Hepatic stellate cell (primary cell): ENCODE results near the gene MOB3B.

Experiments
- DNase-seq: peaks from one replicate; pipeline ENCODE4 v3.0.0; 2011; ENCODE audit warnings: low spot score

The MOB3B gene

DNA sequence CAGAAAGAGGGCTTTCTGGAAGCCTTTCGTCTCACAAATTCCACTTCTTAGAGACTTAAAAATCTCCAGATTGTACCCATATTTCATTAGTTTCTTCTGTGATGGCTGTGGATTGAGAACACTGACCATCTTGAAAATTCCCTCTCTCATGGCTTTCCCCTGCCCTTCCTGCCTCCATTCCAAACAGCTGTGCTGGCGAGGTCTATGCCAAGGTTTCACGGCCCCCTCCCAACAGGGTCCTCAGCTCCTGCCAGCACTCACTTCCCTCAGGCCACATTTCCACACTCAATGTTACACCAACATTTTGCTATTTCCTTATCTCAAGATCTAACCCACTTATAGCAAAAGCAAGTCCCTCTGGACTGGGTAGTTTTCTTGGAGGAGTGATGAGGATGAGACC lies 192.4 kb downstream of the MOB3B start:
- DNase-seq = no peak

DNA sequence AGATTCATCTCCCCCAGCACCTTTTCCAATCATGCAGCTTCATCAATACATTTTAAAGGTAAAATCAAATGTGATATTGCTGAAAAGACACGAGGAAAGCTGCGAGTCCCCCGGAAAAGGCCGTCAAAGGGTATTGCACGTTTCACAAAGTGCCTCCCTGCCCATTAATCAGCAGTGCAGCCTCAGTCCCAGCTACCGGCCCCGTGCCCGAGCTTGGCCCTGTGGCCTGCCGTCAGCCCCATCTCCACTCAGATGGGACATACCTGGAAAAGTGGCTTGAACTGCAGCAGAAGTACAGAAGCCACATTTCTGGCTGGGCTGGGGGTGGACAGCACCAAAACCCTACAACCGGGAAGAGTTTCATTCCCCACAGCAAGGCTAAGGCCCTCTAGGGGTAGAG lies 192.8 kb downstream of the MOB3B start:
- no peak for DNase-seq

- DNase-seq = no peak
Observed at GRCh38 chr9:27336126-27336525, 193.5 kb downstream of the MOB3B start.

DNA sequence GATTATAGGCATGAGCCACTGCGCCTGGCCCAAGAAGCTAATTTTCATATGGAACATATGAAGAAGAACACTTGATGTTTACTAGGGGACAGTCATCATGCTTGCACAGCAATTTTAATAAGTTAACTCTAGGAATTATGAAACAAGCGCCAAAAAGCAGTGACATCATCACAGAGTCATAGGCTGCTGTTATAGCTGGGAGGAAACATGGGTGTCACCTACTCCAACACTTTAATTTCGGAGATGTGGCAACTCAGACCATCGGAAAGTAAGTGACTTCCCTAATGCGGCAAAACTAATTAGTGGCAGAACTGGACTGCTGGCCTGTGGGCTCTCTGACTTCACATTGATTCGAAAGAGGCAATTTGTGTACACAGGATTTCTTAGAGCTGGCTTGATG lies 194.5 kb downstream of the MOB3B start:
- DNase-seq = no peak

GRCh38 chr9:27333241-27334052 lies 196.2 kb downstream of the MOB3B start:
- DNase-seq = peak; percentile 72

GRCh38 chr9:27331393-27331792 lies 198.2 kb downstream of the MOB3B start:
- DNase-seq = no peak

DNA sequence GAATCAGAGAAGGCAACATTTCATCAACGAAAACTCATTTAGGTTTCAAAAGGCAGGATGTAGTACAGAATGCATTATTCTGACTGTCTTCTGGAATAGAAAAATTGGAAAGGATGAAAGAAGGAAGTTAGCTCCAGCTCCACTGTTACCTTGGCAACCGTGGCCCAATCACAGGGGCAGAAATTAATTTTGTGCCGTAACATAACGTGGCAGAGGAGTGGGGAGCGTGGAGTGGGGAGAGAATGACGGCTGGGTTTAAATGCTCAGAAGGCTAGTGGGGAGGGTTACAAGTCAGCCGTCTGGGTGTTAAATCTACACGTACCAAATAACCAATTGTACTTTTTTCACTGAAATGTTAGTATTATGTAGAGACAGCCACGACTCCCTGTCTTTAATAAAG lies 200.3 kb downstream of the MOB3B start:
- no peak for DNase-seq

DNA sequence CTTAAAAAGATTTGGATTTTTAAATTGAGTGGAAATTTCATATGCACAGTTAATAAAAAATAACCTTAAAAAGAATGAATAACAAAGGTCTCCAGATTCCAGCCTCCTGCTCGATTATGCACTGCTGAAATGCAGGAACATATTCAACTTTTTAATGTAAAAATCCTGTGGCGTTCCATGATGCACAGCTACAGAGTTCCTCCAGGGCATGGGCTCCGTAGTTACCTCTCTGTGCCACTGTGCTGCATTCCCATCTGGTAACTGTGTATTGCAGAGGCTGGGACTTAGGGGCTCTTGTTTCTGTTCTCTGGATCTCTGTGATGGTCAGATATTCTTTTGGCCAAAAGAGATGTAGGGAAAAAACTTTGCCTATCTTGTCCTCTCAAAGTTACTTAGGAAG lies 201.1 kb downstream of the MOB3B start:
- no peak for DNase-seq

- no peak for DNase-seq
Observed at GRCh38 chr9:27311184-27311583, 218.4 kb downstream of the MOB3B start.

GRCh38 chr9:27310582-27310981 lies 219.0 kb downstream of the MOB3B start:
- DNase-seq = no peak

DNA sequence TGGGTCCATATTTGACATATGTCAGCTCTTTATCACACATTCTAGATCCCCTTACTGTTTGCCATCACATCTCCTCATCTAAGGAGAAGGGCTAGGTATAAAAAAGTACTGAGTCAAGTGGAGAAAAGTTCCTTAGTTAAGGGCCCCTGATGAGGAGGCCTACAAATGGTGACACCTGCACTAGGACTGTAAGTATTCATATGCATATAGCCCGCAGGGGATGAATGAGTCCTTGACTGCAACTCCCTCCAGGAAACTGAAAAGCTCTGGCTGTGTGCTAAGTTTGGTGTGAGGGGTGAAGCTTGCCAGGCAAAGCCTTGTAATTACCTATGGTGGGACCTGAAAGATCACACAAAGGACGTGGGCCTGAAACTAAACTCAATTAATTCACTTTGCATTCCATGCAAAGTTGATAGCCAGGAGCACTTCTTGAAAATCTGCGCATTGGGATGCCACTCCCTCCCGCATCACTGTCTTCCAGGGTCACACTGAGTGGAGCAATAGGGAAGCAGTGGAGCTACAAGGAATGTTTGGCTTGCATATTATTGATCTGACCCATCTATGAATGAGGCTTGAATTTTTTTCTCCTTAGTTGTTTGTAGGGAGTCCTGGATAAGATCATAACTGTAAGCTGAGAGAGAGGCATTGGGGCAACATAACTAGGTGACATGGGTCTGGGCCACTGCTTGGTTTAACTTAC lies 220.8 kb downstream of the MOB3B start:
- no peak for DNase-seq

- no peak for DNase-seq
Observed at GRCh38 chr9:27304521-27304920, 225.1 kb downstream of the MOB3B start.

GRCh38 chr9:27303219-27303618 lies 226.4 kb downstream of the MOB3B start:
- DNase-seq = peak; percentile 35

GRCh38 chr9:27297050-27297449 lies 232.6 kb downstream of the MOB3B start, which contains the start of gene EQTN:
EQTN (minus strand) TSS chr9:27297150; CDS start chr9:27297055, 95 bp downstream.
- DNase-seq = no peak

GRCh38 chr9:27293996-27294395 lies 235.6 kb downstream of the MOB3B start:
- DNase-seq = no peak

- DNase-seq = no peak
Observed at GRCh38 chr9:27292659-27293405, 236.8 kb downstream of the MOB3B start.

GRCh38 chr9:27291292-27291691 lies 238.3 kb downstream of the MOB3B start:
- DNase-seq = no peak

GRCh38 chr9:27282269-27282668 lies 247.3 kb downstream of the MOB3B start:
- DNase-seq = no peak

DNA sequence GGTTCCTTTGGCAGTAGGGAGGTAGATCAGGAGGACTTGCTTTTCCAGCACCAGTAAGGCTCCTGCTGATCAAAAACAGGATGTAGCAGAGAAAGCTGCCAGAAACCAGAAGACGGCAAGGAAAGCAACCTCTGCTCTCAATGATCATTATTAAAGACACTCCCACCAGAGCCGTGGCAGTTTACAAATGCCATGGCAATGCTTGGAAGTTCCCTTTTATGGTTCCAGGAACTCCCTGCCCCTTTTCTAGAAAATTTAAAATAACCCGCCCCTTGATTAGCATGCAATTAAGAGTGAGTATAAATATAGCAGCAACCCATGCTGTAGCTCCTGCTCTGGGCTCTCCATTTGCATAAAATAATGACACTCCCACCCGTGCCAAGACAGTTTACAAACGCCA lies 248.8 kb downstream of the MOB3B start:
- DNase-seq = no peak

DNA sequence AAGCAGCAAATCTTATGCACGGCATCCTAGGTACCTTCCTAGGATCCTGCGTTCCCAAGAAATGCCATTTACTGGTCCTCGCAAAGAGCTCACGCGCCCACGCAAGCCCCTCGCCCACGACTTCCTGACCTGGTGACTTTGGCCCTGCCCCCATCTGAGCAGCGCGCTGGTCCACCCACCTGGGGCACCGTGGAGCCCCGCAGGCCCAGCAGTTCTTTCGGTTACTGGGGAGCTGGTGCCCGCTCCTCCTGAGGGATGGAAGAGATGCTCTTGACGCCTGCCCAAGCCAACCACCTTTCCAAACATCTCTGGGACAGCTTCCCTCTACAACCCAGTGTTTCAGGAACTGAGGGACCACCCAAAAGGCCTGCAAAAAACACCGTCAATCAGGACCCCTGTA lies 249.4 kb downstream of the MOB3B start:
- no peak for DNase-seq

GRCh38 chr9:27279611-27280010 lies 250.0 kb downstream of the MOB3B start:
- DNase-seq = no peak

DNA sequence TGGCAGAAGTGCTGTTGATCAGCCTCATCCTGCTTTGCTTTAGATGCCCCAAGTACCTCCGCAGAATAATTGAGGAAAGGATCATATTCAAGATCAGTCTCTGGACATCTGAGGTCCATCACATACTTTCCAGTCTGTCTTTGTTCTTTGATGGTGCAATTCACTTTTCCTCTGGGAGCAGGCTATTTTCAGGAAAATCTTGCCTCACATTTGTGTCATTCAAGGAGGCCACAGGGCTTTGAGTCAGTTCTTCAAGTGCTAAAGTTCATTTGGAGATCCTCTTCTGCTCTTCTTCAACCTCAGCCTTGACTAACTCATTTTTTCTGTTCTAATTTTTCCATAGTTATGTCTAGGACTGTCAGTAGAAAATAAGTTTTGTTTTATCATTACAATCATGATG lies 251.2 kb downstream of the MOB3B start:
- no peak for DNase-seq
